K562 (cell line): ENCODE data around the gene FOXJ3. TPM values are rescaled to one million over a fixed set of nuclear protein-coding genes. Genes with fewer than 3 reads are reported as not detected.

Experiments used
- CBX8 ChIP-seq: fragments of 200-600 bp; sonication (generic); IDR thresholded peaks from 2 replicates; pipeline ENCODE4 v1.6.1; 2012; ENCODE audit warnings: borderline replicate concordance, mixed run types, low read depth, mild to moderate bottlenecking, moderate library complexity, mixed read lengths, low read length, control low read depth, inconsistent platforms; ENCODE audit not compliant: poor library complexity, severe bottlenecking; ENCODE audit errors: extremely low read depth
- DNMT1 ChIP-seq: fragments of 450-650 bp; IDR thresholded peaks from 2 replicates; pipeline ENCODE4 v1.6.1; 2016; ENCODE audit warnings: antibody characterized with exemption, mild to moderate bottlenecking
- EP400 ChIP-seq: fragments of 450-650 bp; IDR thresholded peaks from 2 replicates; pipeline ENCODE4 v1.6.1; 2017; ENCODE audit warnings: antibody characterized with exemption, mild to moderate bottlenecking, moderate library complexity
- FOSL1 ChIP-seq: fragments of 200-800 bp; sonication (Bioruptor generic); conservative IDR thresholded peaks from 2 replicates; pipeline ENCODE4 v1.6.1; 2016; ENCODE audit warnings: missing genetic modification characterization, missing compliant biosample characterization
- HDAC3 ChIP-seq: fragments of 450-650 bp; IDR thresholded peaks from 2 replicates; pipeline ENCODE4 v1.6.1; 2018; ENCODE audit warnings: borderline replicate concordance, mild to moderate bottlenecking, moderate library complexity; ENCODE audit not compliant: partially characterized antibody
- MAFG ChIP-seq: fragments of 450-650 bp; conservative IDR thresholded peaks from 2 replicates; pipeline ENCODE4 v1.6.1; 2016; ENCODE audit warnings: missing genetic modification characterization, missing compliant biosample characterization
- MCM3 ChIP-seq: fragments of 450-650 bp; IDR thresholded peaks from 2 replicates; pipeline ENCODE4 v1.6.1; 2016
- MEIS2 ChIP-seq: fragments of 450-650 bp; IDR thresholded peaks from 2 replicates; pipeline ENCODE4 v1.6.1; 2014; ENCODE audit warnings: mild to moderate bottlenecking; ENCODE audit not compliant: partially characterized antibody
- NCOR1 ChIP-seq: fragments of 450-650 bp; IDR thresholded peaks from 2 replicates; pipeline ENCODE4 v1.6.1; 2016; ENCODE audit warnings: mild to moderate bottlenecking, moderate library complexity
- SLC30A9 ChIP-seq: fragments of 250-450 bp; sonication (Bioruptor Pico); IDR thresholded peaks from 2 replicates; pipeline ENCODE4 v1.8.0; 2022; ENCODE audit warnings: mild to moderate bottlenecking, moderate library complexity
- ZNF133 ChIP-seq: fragments of 250-450 bp; sonication (Bioruptor Pico); IDR thresholded peaks from 2 replicates; pipeline ENCODE4 v1.4.0; 2020; ENCODE audit warnings: mild to moderate bottlenecking
- ZNF146 ChIP-seq: IDR thresholded peaks from one replicate; pipeline ENCODE4 v1.6.1; 2018; ENCODE audit warnings: missing compliant biosample characterization; ENCODE audit not compliant: unreplicated experiment
- ZNF41 ChIP-seq: fragments of 250-450 bp; sonication (Bioruptor Pico); conservative IDR thresholded peaks from 2 replicates; pipeline ENCODE4 v1.4.0; 2020; ENCODE audit warnings: mild to moderate bottlenecking
- polyA plus RNA-seq, 8 experiments: library from polyadenylated mRNA; depleted of rRNA in 4 of 8; stranded (reverse) in 5 of 8; unstranded in 3 of 8; fragments of >200 nt; fragmentation: Nextera tagmentation in 2 of 8; fragmentation: Illumina TruSeq in 1 of 8; extraction: Ambion mirVana in 2 of 8; extraction: Trizol in 1 of 8; gene quantifications; 2 replicates each; pipeline versions ENCODE4 v1.2.1 to v1.2.3, GENCODE V29; 2011 to 2014; ENCODE audit warnings: inconsistent platforms in 1 of 8, missing spikeins in 1 of 8
- total RNA-seq, 7 experiments: library from RNA; depleted of rRNA in 6 of 7; stranded (reverse); fragments of >200 nt in 6 of 7; fragmentation: Illumina TruSeq in 2 of 7; extraction: Trizol in 2 of 7; gene quantifications; 2 replicates each; pipeline versions ENCODE4 v1.2.1 to v1.2.3, GENCODE V29; 2011 to 2021; ENCODE audit warnings: low replicate concordance in 1 of 7
- TF ChIP-seq, protein P1 (sequence below): sonication (generic); formaldehyde crosslinking; IDR thresholded peaks from 2 replicates; pipeline ENCODE4 v1.8.0; 2022; ENCODE audit warnings: mild to moderate bottlenecking, missing genetic modification reagents
- TF ChIP-seq, protein P2 (sequence below): fragments of 450-650 bp; formaldehyde crosslinking; IDR thresholded peaks from 2 replicates; pipeline ENCODE4 v1.4.0; 2022; ENCODE audit warnings: mild to moderate bottlenecking, moderate library complexity
- TF ChIP-seq, protein P3 (sequence below): fragments of 150-350 bp; conservative IDR thresholded peaks from 2 replicates; pipeline ENCODE4 v1.6.1; 2014; ENCODE audit warnings: low read length
- TF ChIP-seq, protein P4 (sequence below): fragments of 250-450 bp; sonication (Bioruptor Pico); IDR thresholded peaks from 2 replicates; pipeline ENCODE4 v1.8.0; 2021; ENCODE audit warnings: moderate library complexity, mild to moderate bottlenecking, inconsistent platforms
- TF ChIP-seq, protein P5 (sequence below): IDR thresholded peaks from 2 replicates; pipeline ENCODE4 v1.6.1; 2016; ENCODE audit warnings: missing genetic modification characterization, missing compliant biosample characterization

FOXJ3 gene
- total and polyA plus RNA-seq, 9 of the 15 experiments (the other 6 are each of a cell fraction or from before 2014, with no cell fraction given): 8.7 to 35.3 (median 23.4) TPM

DNA sequence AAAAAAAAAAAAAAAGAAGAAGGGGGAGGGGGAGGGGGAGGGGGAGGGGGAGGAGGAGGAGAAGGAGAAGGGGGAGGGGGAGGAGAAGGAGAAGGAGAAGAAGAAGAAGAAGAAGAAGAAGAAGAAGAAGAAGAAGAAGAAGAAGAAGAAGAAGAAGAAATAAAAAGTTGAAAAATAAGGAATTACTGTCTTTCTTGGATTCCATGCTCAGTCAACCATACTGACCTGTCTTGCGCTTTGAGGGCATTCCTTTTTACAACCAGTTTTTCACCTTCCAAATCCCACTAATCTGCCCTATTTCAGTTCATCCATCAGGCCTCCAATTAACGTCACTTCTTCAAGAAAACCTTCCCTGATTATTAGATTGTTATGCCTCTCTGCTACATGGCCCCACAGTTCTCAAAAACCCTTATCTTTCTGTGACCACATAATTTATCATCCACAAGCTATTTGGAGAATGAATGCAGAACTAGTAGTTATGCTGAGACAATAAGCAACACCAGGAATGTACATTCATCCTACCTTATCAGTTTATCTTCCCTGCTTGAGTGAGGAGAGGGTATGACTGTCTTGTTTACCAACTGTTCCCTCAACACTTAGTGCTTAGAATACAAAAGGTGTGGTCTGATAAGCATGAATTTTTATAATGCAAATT, 113.0 kb downstream of the FOXJ3 start (continued):
- TF ChIP-seq DNMT1 (no peak), SLC30A9 (CRISPR knock-in tag) (no peak), NCOR1 (0 out of 2 replicates have a peak, but pooled peaks have one; percentile 18), ZNF133 (CRISPR knock-in tag) (no peak), FOSL1 (peak; percentile 82), EP400 (no peak), HDAC3 (no peak), ZNF146 (no peak), MAFG (tag) (no peak), MEIS2 (peak; percentile 86), CBX8 (no peak), MCM3 (no peak), ZNF41 (CRISPR knock-in tag) (no peak)
- TF ChIP-seq, protein P1, sequence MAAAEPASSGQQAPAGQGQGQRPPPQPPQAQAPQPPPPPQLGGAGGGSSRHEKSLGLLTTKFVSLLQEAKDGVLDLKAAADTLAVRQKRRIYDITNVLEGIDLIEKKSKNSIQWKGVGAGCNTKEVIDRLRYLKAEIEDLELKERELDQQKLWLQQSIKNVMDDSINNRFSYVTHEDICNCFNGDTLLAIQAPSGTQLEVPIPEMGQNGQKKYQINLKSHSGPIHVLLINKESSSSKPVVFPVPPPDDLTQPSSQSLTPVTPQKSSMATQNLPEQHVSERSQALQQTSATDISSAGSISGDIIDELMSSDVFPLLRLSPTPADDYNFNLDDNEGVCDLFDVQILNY: no peak
- TF ChIP-seq, protein P2, sequence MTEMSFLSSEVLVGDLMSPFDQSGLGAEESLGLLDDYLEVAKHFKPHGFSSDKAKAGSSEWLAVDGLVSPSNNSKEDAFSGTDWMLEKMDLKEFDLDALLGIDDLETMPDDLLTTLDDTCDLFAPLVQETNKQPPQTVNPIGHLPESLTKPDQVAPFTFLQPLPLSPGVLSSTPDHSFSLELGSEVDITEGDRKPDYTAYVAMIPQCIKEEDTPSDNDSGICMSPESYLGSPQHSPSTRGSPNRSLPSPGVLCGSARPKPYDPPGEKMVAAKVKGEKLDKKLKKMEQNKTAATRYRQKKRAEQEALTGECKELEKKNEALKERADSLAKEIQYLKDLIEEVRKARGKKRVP (CRISPR knock-in tag): no peak
- TF ChIP-seq, protein P3, sequence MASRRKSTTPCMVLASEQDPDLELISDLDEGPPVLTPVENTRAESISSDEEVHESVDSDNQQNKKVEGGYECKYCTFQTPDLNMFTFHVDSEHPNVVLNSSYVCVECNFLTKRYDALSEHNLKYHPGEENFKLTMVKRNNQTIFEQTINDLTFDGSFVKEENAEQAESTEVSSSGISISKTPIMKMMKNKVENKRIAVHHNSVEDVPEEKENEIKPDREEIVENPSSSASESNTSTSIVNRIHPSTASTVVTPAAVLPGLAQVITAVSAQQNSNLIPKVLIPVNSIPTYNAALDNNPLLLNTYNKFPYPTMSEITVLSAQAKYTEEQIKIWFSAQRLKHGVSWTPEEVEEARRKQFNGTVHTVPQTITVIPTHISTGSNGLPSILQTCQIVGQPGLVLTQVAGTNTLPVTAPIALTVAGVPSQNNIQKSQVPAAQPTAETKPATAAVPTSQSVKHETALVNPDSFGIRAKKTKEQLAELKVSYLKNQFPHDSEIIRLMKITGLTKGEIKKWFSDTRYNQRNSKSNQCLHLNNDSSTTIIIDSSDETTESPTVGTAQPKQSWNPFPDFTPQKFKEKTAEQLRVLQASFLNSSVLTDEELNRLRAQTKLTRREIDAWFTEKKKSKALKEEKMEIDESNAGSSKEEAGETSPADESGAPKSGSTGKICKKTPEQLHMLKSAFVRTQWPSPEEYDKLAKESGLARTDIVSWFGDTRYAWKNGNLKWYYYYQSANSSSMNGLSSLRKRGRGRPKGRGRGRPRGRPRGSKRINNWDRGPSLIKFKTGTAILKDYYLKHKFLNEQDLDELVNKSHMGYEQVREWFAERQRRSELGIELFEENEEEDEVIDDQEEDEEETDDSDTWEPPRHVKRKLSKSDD: no peak
- TF ChIP-seq, protein P4, sequence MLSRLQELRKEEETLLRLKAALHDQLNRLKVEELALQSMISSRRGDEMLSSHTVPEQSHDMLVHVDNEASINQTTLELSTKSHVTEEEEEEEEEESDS: no peak
- TF ChIP-seq, protein P5, sequence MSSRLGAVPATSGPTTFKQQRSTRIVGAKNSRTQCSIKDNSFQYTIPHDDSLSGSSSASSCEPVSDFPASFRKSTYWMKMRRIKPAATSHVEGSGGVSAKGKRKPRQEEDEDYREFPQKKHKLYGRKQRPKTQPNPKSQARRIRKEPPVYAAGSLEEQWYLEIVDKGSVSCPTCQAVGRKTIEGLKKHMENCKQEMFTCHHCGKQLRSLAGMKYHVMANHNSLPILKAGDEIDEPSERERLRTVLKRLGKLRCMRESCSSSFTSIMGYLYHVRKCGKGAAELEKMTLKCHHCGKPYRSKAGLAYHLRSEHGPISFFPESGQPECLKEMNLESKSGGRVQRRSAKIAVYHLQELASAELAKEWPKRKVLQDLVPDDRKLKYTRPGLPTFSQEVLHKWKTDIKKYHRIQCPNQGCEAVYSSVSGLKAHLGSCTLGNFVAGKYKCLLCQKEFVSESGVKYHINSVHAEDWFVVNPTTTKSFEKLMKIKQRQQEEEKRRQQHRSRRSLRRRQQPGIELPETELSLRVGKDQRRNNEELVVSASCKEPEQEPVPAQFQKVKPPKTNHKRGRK: 0 out of 2 replicates have a peak, but pooled peaks have one; percentile 44
